ENCODE measurements around the gene MMP24OS.
"Not testable (repeated sequence)": the region's sequence is repeated elsewhere in the genome, so short reads cannot be mapped to it uniquely, and the experiment has no call there.

The MMP24OS gene

GRCh38 chr20:35264755-35265154 lies 13.2 kb downstream of the MMP24OS start:
- H4K20me1 ChIP-seq (ENCODE audit: insufficient read depth): no peaks in the 10 kb centered on the region
- H3K9ac ChIP-seq: no peak overlapping the region
- H3K4me3 ChIP-seq (IDR thresholded peaks at IDR 0.05; ENCODE audit: insufficient read depth, low read depth, low read length): no peak overlapping the region
- no peaks in the 10 kb centered on the region for H3K79me2 ChIP-seq (ENCODE audit: insufficient read depth, low read depth)
- H3K36me3 ChIP-seq (ENCODE audit: insufficient read depth): no peaks in the 10 kb centered on the region
- no peaks in the 10 kb centered on the region for H3K27me3 ChIP-seq (ENCODE audit: insufficient read depth, low read depth)
- H3K4me2 ChIP-seq: no peak overlapping the region
- no peak for TF ChIP-seq CTCF (conservative IDR thresholded peaks at IDR 0.05; ENCODE audit: low read depth, low read length)
- H3K27ac ChIP-seq: no peak overlapping the region
- no peak overlapping the region for H2AFZ ChIP-seq (ENCODE audit: low read depth)
- no peaks in the 10 kb centered on the region for H3K4me1 ChIP-seq (ENCODE audit: low read depth, poor library complexity, severe bottlenecking)

DNA sequence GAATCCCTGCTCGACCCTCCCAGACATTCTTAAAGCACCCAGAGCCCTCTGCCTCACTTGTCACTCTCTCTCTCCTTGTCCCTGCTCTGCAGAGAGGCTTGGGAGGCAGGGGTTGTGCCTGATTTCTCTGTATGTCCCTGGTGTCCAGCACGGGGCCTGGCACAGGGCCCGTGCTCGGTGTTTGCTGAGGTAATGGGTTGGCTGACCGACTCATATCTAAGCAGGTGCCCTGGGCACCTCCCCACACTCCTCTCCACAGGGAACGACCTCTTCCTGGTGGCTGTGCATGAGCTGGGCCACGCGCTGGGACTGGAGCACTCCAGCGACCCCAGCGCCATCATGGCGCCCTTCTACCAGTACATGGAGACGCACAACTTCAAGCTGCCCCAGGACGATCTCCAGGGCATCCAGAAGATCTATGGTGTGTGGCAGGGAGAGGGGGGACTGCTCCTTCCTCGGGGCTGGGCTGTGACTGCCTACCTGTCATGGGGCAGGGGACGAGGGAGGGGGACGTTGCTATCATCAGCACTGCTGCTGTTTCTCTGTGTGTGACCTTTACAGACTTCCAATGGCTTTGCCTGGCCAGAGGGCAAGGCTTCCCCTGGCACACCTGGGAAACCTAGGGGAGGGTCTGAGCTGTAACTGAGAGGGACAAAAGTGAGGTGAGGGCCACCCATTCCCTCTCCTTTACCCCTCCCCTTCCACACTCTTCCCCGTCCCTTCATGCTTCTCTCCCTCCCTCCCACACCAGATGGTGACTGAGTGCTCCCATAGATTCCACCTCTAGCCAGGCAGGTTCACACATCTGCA lies 14.2 kb downstream of the MMP24OS start:
- Histone ChIP-seq H3K36me3 (ENCODE audit: insufficient read depth) (no peaks in the 10 kb centered on the region), H3K27ac (no peak overlapping the region)
- no peak for TF ChIP-seq CTCF (conservative IDR thresholded peaks at IDR 0.05; ENCODE audit: low read depth, low read length)

DNA sequence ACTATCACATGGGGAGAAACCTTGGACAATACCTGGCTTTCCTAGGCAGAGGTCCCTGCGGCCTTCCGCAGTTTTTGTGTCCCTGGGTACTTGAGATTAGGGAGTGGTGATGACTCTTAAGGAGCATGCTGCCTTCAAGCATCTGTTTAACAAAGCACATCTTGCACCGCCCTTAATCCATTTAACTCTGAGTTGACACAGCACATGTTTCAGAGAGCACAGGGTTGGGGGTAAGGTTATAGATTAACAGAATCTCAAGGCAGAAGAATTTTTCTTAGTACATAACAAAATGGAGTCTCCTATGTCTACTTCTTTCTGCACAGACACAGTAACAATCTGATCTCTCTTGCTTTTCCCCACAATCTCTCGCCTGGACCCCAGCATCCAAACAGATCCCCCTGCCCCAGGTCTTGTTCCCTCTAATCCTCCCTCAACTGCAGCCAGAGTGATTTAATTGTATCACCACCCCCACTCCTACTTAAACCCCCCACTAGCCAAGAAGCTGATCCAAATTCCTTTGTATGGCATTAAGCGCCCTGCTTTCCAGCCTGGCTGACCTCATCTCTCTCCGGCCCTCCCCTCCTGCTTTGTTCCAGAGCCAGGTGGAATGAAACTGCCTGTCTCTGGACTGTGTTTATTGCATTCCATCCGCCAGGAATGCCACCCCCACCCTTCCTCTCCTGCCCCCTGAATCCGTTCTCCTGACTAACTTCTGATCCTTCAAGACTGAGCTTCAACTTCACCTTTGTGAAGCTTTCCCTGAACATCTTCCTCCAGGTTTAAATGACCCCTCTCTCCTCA lies 15.0 kb downstream of the MMP24OS start:
- H3K27ac ChIP-seq; H4K20me1 ChIP-seq (ENCODE audit: insufficient read depth); H2AFZ ChIP-seq (ENCODE audit: low read depth); H3K36me3 ChIP-seq (ENCODE audit: insufficient read depth); H3K27me3 ChIP-seq (ENCODE audit: insufficient read depth, low read depth); H3K4me3 ChIP-seq (IDR thresholded peaks at IDR 0.05; ENCODE audit: insufficient read depth, low read depth, low read length); H3K4me1 ChIP-seq (ENCODE audit: low read depth, poor library complexity, severe bottlenecking); H3K9ac ChIP-seq; H3K79me2 ChIP-seq (ENCODE audit: insufficient read depth, low read depth); H3K4me2 ChIP-seq: not testable (repeated sequence)

More for the DNA sequence above, 14.2 kb downstream of the MMP24OS start:
- Histone ChIP-seq H4K20me1 (ENCODE audit: insufficient read depth) (no peaks in the 10 kb centered on the region), H3K4me1 (ENCODE audit: low read depth, poor library complexity, severe bottlenecking) (no peaks in the 10 kb centered on the region), H3K9ac (no peak overlapping the region), H3K4me2 (no peak overlapping the region), H3K4me3 (IDR thresholded peaks at IDR 0.05; ENCODE audit: insufficient read depth, low read depth, low read length) (no peak overlapping the region), H3K27me3 (ENCODE audit: insufficient read depth, low read depth) (no peaks in the 10 kb centered on the region), H2AFZ (ENCODE audit: low read depth) (no peak overlapping the region), H3K79me2 (ENCODE audit: insufficient read depth, low read depth) (no peaks in the 10 kb centered on the region)

- not testable (repeated sequence) for H3K27ac ChIP-seq; H3K79me2 ChIP-seq (ENCODE audit: insufficient read depth, low read depth); H3K4me2 ChIP-seq; H3K4me3 ChIP-seq (IDR thresholded peaks at IDR 0.05; ENCODE audit: insufficient read depth, low read depth, low read length); H4K20me1 ChIP-seq (ENCODE audit: insufficient read depth); H2AFZ ChIP-seq (ENCODE audit: low read depth); H3K36me3 ChIP-seq (ENCODE audit: insufficient read depth); H3K4me1 ChIP-seq (ENCODE audit: low read depth, poor library complexity, severe bottlenecking); H3K9ac ChIP-seq; H3K27me3 ChIP-seq (ENCODE audit: insufficient read depth, low read depth)
These were observed 15.6 kb downstream of the MMP24OS start for GRCh38 chr20:35262321-35262720.

GRCh38 chr20:35260426-35260825 lies 17.5 kb downstream of the MMP24OS start:
- H2AFZ ChIP-seq (ENCODE audit: low read depth): no peak overlapping the region
- TF ChIP-seq CTCF (conservative IDR thresholded peaks at IDR 0.05; ENCODE audit: low read depth, low read length): no peak

More at GRCh38 chr20:35260426-35260825, 17.5 kb downstream of the MMP24OS start:
- H3K4me2 ChIP-seq: no peak overlapping the region
- H3K36me3 ChIP-seq (ENCODE audit: insufficient read depth): no peaks in the 10 kb centered on the region
- no peaks in the 10 kb centered on the region for H3K4me1 ChIP-seq (ENCODE audit: low read depth, poor library complexity, severe bottlenecking)
- H3K79me2 ChIP-seq (ENCODE audit: insufficient read depth, low read depth): no peaks in the 10 kb centered on the region
- no peak overlapping the region for H3K9ac ChIP-seq
- no peak overlapping the region for H3K4me3 ChIP-seq (IDR thresholded peaks at IDR 0.05; ENCODE audit: insufficient read depth, low read depth, low read length)
- H4K20me1 ChIP-seq (ENCODE audit: insufficient read depth): no peaks in the 10 kb centered on the region
- no peak overlapping the region for H3K27ac ChIP-seq
- no peaks in the 10 kb centered on the region for H3K27me3 ChIP-seq (ENCODE audit: insufficient read depth, low read depth)

Measured in KMS-11 (cell line).